GM19238 (cell line): ENCODE data around the gene LCN15.
A peak's percentile ranks its signal among the peaks of the same experiment; 100 is the strongest.
"Not testable (repeated sequence)": the region's sequence is repeated elsewhere in the genome, so short reads cannot be mapped to it uniquely, and the experiment has no call there.

Source experiments
- DNase-seq: peaks from one replicate; pipeline ENCODE4 v3.0.0; 2011; ENCODE audit warnings: low spot score; ENCODE audit not compliant: insufficient read length

LCN15 gene

DNA sequence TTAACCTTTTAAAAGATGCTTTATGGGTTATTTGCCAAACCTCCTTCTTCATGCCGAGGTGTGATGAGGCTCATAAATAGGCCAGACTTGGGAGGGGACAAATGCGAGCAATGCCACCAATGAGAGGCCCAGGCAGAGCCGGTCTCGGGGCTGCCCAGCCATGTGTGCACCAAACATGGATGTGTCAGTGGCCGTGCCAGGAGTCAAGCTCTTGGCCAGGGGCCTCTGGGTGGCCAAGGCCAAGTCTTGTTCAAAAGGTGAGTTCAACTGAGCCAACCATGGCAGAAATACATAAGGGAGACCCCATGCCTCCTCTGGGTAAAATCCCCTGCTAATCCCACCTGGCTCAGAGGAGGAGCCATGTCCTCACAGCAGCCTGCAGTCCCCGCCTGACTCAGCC lies 10.9 kb upstream of the LCN15 start:
- no peak for DNase-seq

DNA sequence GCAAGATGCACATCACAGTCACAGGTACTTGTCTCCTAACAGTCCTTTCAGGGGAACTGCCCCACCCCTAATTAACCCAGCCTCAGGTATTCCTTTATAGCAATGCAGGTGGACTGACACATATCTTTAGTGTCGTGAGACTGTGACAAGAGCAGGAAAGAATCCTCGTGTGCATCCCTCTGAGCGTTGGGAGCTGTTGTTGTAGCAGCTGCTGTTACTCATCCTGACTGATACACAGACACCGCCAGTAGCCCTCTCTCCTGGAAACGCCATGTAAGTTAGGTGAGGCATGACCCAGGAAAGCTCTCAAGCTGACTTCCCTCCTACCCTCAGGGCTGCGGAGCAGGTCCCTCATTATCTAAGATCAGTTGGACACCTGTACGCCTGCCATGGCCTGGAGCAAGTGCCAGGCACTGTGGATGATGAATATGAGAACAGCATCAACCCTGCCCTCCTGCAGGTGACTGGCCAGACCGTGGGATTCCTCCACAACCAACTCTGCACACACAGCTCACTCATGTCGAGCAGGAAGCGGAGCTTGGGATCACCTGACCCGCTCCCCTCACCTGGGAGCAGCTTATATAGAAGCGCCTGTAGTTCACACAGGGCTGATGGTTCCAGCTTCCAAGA lies 10.2 kb upstream of the LCN15 start:
- no peak for DNase-seq

DNA sequence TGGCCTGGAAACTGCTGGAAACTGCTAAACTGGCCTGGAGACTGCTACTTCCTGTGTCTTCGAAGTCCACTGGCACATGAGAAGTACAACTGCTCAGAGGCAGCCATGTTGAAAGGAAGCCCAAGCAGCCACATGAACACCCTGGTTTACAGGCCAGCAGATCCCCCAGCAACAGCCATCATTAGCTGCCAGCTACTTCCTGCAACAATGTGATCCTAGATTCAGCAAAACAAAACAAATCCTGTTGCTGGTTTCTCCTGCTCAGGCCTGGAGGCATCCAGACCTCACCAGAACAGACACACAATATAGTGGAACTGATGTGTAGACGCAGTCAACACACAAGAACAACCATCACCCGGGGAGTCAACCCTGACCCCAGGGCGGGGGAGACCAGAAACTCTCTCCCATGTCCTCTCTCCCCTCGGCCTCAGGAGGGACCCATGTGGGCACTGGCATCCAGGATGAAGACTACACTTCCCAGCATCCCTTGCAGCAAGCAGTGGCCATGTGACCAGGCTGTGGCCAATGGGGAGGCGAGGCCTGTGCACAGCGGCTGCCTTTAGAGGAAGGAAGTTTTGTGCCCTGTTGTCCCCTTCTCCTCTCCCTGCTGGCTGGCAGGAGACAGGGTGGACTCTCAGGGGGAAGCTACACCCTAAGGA lies 9.2 kb upstream of the LCN15 start:
- DNase-seq: peak; percentile 55

DNA sequence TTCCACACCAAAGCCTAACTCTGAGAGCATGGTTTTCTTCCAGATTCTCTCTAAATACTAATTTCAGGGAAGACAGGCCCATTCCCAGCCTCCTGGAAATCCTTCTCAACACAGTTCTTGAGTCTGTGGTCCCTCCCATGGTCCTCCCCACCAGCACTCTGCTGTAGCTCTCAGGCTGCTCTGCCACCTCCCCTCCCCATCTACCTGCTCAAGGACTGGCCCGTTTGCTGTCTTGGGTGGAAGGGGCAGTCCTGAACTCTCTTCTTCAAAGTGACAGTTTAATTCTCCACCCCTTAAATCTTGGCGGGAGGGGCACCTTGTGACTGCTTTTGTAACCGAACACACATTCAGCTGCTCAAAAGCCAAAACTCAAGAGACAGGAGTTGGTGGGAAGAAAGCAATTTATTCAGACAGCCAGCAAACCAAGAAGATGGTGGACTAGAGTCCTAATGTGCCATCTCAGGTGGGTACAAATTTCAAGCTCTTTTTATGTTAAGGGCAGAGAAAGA lies 7.6 kb upstream of the LCN15 start:
- no peak for DNase-seq

DNA sequence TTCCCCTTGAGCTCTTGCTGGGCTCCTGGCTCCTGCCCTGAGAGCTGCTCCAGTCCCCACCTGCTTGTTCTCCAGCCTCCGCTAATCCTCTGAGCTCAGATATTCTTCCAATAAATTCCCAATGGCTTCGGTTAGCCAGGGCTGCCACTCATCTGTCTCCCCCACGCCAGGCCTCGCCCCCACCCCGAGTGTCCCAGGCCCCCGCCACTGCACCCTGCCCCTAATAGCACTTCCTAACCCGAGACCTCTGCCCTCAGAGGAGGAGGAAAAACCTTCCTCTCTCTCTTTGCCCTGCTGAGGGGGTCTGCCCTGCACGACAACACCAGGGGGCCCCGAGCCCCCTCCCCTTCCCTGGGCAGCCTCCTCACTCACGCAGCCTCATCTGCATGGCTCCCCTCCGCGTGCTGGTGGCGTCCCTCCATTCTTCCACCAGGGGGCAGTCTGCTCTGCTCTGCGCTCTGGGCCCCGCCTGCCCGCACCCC lies 5.4 kb upstream of the LCN15 start:
- DNase-seq: peak; percentile 50

DNA sequence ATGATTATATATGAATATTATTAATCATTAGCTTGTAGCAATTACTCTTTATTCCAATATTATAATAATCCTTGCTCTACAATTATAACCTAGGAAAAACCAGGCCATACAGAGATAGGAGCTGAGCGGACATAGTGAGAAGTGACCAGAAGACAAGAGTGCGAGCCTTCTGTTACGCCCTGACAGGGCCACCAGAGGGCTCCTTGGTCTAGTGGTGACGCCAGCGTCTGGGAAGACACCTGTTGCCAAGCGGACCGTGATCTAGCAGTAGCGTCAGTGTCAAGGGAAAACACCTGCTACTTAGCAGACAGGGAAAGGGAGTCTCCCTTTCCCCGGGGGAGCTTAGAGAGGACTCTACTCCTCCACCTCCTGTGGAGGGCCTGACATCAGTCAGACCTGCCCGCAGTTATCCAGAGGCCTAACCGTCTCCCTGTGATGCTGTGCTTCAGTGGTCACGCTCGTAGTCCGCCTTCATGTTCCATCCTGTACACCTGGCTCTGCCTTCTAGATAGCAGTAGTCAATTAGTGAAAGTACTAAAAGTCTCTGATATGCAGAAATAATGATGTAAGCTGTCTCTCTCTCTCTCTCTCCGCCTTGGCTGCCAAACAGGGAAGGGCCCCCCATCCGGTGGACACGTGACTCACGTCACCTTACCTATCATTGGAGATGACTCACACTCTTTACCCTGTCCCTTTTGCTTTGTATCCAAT lies 2.2 kb upstream of the LCN15 start:
- DNase-seq: not testable (repeated sequence)

DNA sequence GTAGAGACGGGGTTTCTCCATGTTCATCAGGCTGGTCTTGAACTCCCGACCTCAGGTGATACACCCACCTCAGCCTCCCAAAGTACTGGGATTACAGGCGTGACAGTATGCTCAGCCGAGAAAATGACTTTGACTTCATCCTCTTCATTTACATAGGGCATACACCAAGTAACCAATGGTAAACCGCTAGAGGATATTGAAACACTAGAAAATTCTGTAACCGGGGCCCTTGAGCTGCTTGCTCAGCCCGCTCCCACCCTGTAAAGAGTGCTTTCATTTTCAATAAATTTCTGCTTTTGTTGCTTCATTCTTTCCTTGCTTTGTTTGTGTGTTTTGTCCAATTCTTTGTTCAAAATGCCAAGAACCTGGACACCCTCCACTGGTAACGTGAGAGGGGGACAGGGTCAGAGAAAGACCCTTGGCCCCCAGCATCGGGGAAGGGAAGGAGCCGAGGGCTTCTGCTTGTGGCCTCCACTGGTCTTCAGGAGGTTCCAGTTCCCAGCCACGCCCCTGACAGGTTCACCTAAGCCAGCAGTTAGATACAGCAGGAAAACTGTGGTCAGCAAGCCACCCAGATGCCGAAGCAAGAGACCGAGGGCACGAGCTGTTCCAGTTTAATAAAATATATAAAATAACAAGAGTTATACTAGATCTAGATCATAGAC lies 1.6 kb upstream of the LCN15 start:
- DNase-seq: not testable (repeated sequence)

DNA sequence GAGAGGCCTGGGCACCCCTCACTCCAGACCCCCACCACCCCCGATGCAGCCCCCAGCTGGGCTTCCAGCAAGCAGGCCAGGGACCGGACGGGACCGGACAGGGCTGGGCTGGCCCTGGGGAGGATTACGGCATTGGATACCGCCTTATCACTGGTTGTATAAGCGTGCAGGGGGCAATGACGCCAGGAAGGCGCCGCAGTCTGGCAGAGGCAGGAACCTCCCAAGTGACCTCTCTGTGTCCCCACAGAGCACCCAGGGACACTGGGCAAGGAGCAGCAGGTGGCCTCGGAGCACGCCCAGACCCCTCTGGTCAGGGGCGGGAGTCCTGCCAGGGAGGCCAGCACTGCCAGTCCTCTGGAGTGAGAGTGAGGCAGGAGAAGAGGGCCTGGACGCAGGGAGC lies 723 bp upstream of the LCN15 start:
- DNase-seq: no peak

DNA sequence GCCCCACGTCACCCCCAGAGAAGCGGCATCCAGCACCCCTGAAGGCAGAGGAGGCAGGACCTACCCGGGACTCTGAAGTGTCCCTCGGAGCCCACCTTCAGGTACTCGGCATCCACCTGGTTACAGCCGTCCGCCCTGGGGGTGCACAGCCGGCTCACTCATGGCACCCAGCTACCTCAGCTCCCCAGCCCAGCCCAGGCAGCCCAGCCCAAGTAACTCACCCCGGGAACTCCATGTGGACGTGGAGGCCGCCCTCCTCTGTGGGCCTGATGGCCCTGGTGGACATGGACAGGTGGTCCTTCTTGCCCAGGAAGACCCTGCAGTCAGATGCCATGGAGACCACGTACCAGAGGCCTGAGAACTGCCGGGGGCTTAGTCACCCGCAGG lies 676 bp downstream of the LCN15 start:
- no peak for DNase-seq

DNA sequence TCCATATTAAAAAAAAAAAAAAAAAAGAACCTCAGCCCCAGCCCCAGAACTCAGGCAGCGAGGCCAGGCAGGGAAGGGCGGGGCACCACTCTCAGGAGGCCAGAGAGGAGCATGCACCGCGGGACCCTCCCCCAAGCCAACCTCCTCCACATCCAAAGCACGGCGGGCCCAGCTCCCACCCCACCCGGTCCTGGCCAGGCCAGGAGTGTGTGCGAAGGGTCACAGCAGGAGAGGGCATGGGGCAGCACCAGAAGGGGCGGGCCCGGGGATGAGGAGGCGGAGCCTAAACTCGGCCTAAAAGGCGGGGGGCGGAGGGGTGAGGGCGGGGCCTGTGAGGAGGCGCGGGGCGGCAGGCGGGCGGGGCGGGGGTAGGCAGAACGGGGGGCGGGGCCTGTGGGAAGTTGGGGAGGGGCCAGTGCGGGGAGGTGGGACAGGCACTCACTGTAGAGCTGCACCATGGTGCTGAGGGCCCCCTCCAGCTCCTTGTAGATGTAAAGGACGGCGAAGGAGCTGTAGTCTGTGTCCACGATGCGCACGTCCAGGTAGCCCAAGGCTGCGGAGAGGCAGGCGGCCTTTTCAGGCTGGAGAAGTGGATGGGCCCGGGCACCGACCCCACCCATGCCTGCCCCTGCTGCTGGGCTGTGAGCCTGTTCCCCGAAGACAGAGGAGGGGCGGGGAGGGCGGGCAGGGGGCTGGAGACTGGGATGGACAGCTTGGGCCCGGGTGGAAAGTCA lies 1.2 kb downstream of the LCN15 start:
- DNase-seq: no peak

DNA sequence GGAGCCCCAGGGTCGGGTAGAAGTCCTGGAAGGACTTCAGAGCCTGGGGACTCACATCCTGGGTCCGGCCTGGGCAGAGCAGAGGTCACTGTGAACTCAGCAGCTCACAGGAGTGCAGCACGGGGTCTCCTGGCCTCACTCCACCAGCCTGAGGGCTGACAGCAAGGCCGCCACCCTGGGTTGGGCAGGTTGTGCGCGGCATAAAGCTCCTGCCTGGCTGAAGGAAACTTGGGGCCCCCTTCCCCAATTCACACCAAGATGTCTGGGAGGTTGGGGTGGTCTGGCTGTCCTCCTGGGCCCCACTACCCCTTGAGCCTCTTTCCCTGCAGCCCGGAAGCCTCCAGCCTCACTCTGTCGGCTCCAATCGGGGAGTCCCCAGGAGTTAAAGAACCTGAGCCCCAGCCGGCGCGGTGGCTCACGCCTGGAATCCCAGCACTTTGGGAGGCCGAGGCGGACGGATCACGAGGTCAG lies 2.1 kb downstream of the LCN15 start:
- DNase-seq: no peak

DNA sequence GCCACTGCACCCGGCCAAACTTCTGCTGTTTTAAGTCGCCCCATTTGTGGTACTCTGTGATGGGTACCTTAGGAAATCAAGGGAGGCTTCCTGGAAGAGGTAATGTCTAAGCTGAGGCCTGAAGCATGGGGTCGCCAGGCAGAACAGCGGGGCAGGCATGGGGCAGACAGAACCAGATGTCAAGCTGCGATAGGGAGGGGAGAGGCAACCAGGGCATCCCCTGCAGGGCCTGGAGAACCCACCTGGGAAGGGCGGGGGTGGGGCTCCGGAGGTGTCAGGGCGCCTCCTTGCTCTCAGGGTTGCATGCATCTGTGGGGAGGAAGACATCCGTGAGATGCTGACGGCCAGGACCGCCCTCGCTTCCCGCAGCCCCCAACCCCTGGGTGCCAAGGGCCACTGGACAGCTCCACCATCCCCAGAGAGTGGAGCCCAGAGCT lies 2.8 kb downstream of the LCN15 start:
- no peak for DNase-seq

DNA sequence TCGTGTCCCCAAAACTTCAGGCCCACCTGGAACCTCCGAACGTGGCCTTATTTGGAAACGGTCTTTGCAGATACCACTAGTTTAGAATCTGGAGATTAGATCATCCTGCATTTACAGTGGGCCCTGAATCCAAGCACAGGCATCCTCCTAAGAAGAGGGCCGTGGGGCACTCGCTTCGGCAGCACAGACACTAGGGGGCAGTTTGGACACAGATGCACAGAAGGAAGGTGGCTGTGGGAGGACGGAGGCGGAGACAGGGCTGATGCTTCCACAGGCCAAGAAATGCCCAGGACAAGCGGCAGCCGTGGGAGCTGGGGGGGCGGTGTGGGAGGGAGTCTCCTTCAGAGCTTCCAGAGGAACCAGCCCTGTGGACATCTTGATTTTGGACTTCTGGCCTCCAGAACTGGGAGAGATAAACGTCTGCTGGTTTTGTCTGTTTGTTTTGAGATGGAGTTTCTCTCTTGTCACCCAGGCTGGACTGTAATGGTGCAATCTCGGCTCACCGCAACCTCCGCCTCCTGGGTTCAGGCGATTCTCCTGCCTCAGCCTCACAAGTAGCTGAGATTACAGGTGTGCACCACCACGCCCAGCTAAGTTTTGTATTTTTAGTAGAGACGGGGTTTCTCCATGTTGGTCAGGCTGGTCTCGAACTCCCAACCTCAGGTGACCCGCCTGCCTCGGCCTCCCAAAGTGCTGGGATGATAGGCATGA lies 3.3 kb downstream of the LCN15 start:
- DNase-seq: not testable (repeated sequence)

DNA sequence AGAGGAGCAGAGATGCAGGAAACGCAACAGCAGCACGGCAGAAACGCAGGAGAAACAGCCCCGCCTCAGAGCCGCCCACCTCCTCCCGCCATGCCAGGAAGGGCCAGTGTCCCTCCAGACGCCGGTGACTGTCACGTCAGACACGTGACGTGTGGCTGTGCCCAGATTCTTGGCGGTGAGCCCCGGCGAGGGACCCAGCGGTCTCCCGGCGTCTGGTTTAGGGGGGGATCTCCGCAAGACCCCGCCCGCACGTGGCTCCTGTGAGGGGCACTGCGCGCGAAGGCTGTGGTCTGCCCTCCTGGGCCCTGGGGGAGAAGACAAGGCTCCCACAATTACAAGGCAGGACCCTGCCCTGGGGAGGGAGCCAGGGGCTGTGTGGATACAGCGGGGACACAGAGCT lies 3.9 kb downstream of the LCN15 start:
- DNase-seq: no peak

DNA sequence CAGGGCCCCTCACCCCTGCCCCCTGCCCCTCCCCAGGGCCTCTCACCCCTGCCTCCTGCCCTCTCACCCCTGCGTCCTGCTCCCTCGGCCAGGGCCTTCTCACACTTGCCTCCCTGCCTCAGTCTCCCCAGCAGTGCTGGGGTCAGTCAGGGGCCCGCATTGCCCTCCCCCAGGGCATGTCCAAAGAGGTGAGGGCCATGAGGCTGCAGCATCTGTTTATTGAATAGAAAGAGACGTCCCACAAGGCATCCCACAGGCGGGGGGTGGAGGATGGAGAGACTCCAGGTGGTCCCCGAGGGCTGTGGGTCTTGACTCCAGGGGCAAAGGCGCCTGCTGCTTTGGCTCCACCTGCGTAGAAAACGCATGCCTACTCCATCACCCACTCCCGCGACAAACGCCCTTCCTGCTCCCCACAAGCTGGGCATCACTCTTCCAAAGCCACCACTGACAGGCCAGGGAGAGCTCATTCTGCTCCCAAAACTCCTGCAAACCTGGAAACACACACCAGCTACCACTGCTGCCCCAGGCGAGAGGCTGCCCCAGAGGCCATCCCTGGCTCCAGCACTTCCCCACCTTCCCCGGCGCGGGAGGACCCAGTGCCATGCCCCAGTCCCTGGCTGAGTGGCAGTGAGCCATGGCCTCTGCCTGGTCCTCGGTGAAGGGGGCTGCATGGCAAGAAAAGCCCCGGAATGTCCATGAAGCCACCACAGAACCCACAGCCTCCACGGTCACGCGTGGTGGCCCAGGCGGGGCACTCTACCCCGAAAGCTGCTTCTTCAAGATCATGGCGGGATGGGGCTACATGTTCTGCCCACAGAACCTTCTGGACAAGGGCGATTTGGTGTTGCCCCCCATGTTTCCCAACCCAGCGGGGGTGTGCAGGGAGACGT lies 4.6 kb downstream of the LCN15 start:
- no peak for DNase-seq

DNA sequence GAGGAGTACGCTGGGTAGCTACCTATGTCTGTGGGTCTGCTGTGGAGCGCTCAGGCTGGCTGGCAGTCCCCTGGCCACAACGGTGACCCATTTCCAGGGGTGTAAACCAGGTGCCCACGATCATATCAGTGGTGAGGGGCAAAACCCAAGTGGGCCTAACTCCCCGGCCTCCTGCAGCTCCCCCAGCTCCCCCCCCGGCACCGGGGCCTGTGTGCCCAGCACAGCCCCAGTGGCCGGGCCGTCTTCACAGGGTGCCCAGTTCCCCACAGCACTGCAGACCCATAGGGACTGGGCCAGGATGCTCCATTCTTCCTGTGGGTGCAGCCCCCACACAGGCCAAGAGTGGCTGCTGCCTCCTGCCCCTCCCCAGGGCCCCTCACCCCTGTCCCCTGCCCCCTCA lies 5.3 kb downstream of the LCN15 start:
- no peak for DNase-seq

DNA sequence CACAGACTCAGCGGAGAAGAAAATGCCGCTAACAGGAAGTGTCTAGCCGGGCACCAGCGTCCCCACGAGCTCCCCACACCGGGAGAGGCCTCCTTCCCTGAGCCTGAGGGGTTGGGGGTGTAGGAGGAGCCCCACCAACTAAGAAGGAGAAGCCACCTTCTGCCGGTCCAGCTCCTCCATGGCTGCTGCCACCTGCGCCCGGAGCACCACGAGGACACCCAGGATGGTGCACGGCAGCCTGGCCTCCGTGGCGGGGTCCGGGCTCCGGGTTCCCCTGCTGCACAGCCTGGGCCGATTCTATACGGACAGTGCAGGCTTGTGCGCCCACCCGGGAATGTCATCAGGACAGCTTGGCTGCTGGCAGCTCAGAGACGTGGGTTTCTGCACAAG lies 6.6 kb downstream of the LCN15 start:
- no peak for DNase-seq

DNA sequence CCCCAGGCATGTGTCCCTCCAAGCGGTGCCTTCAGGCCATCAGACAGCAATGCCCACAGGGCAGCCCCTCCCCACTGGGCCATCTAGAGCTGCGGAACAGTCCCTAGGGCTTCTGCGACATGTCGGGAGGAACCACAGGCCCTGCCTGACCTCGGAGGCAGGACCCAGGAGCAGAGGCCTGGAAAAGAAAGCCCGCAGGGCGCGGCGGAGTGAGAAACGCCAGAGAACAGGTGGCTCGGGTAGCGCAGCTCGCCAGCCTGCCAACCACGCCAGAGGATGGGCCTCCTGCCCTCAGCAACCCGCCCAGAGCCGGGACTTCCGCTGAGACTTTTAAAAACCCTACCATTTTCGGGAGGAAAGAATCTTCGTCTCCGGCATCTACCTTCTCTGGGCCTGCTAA lies 7.0 kb downstream of the LCN15 start:
- DNase-seq: peak; percentile 41

DNA sequence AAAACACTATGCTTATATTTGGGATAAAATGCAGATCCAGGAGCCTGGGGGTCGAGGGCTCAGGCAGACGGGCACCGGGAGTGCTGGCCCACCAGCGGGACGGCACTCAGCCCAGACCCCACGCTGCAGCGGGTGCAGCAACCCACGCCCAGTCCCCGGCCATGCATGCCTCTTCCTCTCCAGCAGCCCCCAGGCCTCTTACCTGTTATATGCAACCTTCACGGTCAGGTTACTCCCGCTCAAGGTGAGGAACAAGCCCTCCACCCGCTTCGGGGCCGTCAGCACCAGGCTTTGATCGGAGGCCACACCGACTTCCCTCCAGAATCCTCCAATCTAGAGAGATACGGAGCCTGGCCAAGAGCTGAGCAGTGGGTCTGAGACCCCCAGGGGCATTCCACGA lies 7.5 kb downstream of the LCN15 start:
- no peak for DNase-seq

DNA sequence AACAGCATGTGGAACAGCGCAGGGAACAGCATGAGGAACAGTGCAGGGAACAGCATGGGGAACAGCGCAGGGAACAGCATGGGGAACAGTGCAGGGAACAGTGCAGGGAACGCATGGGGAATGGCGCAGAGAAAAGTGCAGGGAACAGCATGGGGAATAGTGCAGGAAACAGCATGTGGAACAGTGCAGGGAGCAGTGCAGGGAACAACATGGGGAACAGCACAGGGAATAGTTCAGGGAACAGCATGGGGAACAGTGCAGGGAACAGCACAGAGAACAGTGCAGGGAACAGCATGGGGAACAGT lies 8.2 kb downstream of the LCN15 start:
- DNase-seq: no peak
